CD14-positive monocyte (primary cell): ENCODE measurements around the gene ZNF277. TPM values are rescaled to one million over a fixed set of nuclear protein-coding genes. Genes with fewer than 3 reads are reported as not detected.

Source experiments
- DNase-seq, 3 donors: peaks; one replicate each; pipeline ENCODE4 v3.0.0-alpha.2; 2011 to 2022
- H2AFZ ChIP-seq: 2 replicates; pipeline ENCODE4 v1.6.0; 2012; ENCODE audit warnings: mild to moderate bottlenecking, low read depth, low read length, inconsistent platforms; ENCODE audit not compliant: insufficient read depth, poor library complexity, severe bottlenecking
- H3K27ac ChIP-seq, 2 donors: 1 replicate in 1 of 2; 2 replicates in 1 of 2; pipeline ENCODE4 v1.5.1; 2012 to 2013; ENCODE audit warnings: low read length in 2 of 2, control low read depth in 1 of 2, inconsistent platforms in 1 of 2, low read depth in 1 of 2, mild to moderate bottlenecking in 1 of 2
- H3K27me3 ChIP-seq, 2 donors: one replicate each; pipeline versions ENCODE4 v1.6.0 to v1.6.1; 2011 to 2013; ENCODE audit warnings: low read length in 2 of 2; ENCODE audit not compliant: control insufficient read depth in 2 of 2, insufficient read depth in 2 of 2
- H3K36me3 ChIP-seq, 2 donors: replicated peaks in 1 of 2; 1 replicate in 1 of 2; 2 replicates in 1 of 2; pipeline versions ENCODE4 v1.5.1 to v1.6.1; 2012 to 2013; ENCODE audit warnings: low read length in 2 of 2, control low read depth in 1 of 2, inconsistent platforms in 1 of 2, mild to moderate bottlenecking in 1 of 2; ENCODE audit not compliant: insufficient read depth in 2 of 2, control insufficient read depth in 1 of 2
- H3K4me1 ChIP-seq, 2 donors: 1 replicate in 1 of 2; 2 replicates in 1 of 2; pipeline versions ENCODE4 v1.5.1 to v1.6.1; 2012 to 2013; ENCODE audit warnings: low read length in 2 of 2, control low read depth in 1 of 2, inconsistent platforms in 1 of 2, mild to moderate bottlenecking in 1 of 2, moderate library complexity in 1 of 2; ENCODE audit not compliant: insufficient read depth in 2 of 2, control insufficient read depth in 1 of 2
- H3K4me2 ChIP-seq: replicated peaks from 2 replicates; pipeline ENCODE3; 2012; ENCODE audit warnings: low read length, moderate library complexity, mild to moderate bottlenecking; ENCODE audit not compliant: poor library complexity, severe bottlenecking; ENCODE audit errors: extremely low read depth
- H3K4me3 ChIP-seq, 3 experiments: fragments of 200-600 bp in 1 of 3; sonication (generic) in 1 of 3; replicated peaks in 1 of 3; 1 replicate in 2 of 3; 2 replicates in 1 of 3; pipeline ENCODE4 v1.5.1; 2011 to 2013; ENCODE audit warnings: low read length in 3 of 3, mild to moderate bottlenecking in 3 of 3, control low read depth in 2 of 3, low read depth in 2 of 3, inconsistent platforms in 1 of 3, moderate library complexity in 1 of 3
- H3K79me2 ChIP-seq: 2 replicates; pipeline ENCODE4 v1.6.0; 2012; ENCODE audit warnings: mild to moderate bottlenecking, control low read depth, inconsistent platforms, low read length, moderate library complexity; ENCODE audit not compliant: insufficient read depth
- H3K9ac ChIP-seq: 2 replicates; pipeline ENCODE4 v1.6.0; 2017; ENCODE audit warnings: low read length, mild to moderate bottlenecking; ENCODE audit not compliant: insufficient read depth, poor library complexity, severe bottlenecking
- H3K9me3 ChIP-seq, 2 donors: replicated peaks in 1 of 2; 1 replicate in 1 of 2; 2 replicates in 1 of 2; pipeline versions ENCODE4 v1.5.1 to v1.6.1; 2012 to 2013; ENCODE audit warnings: low read length in 2 of 2, control low read depth in 1 of 2; ENCODE audit not compliant: control insufficient read depth in 1 of 2, insufficient read depth in 1 of 2
- H4K20me1 ChIP-seq: 2 replicates; pipeline ENCODE4 v1.6.0; 2012; ENCODE audit warnings: mild to moderate bottlenecking, low read length, control low read depth, moderate library complexity; ENCODE audit not compliant: insufficient read depth
- H3K27ac Mint-ChIP-seq, 7 donors: one replicate each; pipeline ENCODE4 v1.8.0; 2020; ENCODE audit warnings: mild to moderate bottlenecking in 7 of 7, mixed read lengths in 7 of 7, moderate library complexity in 6 of 7, inconsistent platforms in 2 of 7
- H3K27me3 Mint-ChIP-seq, 3 donors: one replicate each; pipeline ENCODE4 v1.8.0; 2021 to 2022; ENCODE audit warnings: low read depth in 3 of 3, mild to moderate bottlenecking in 3 of 3, mixed read lengths in 3 of 3, moderate library complexity in 3 of 3, inconsistent platforms in 1 of 3
- H3K36me3 Mint-ChIP-seq, 2 donors: one replicate each; pipeline ENCODE4 v1.8.0; 2020; ENCODE audit warnings: mixed read lengths in 2 of 2, inconsistent platforms in 1 of 2, mild to moderate bottlenecking in 1 of 2
- H3K4me1 Mint-ChIP-seq: one replicate; pipeline ENCODE4 v1.8.0; 2020; ENCODE audit warnings: mild to moderate bottlenecking, mixed read lengths
- H3K4me3 Mint-ChIP-seq, 2 donors: one replicate each; pipeline ENCODE4 v1.8.0; 2020; ENCODE audit warnings: mild to moderate bottlenecking in 2 of 2, mixed read lengths in 2 of 2, moderate library complexity in 1 of 2
- H3K9me3 Mint-ChIP-seq, 7 donors: one replicate each; pipeline ENCODE4 v1.8.0; 2020 to 2022; ENCODE audit warnings: mixed read lengths in 7 of 7, mild to moderate bottlenecking in 6 of 7, moderate library complexity in 6 of 7, inconsistent platforms in 2 of 7
- CTCF ChIP-seq: fragments of 200-600 bp; IDR thresholded peaks from one replicate; pipeline ENCODE4 v1.8.0; 2022; ENCODE audit warnings: antibody characterized with exemption, mild to moderate bottlenecking
- WGBS: methylation state at CpG from one replicate; pipeline ENCODE4 v1.1.5; 2013; ENCODE audit warnings: missing lambda C conversion rate; ENCODE audit not compliant: insufficient coverage; 5-methylcytosine and 5-hydroxymethylcytosine counted together
- intact Hi-C, 2 donors: fragments of 100-400 bp; cut with micrococcal nuclease; formaldehyde crosslinking; loops; one replicate each; pipeline versions ENCODE4 v1.15.0 to v1.15.1; 2023
- polyA plus RNA-seq, 3 donors: library from polyadenylated mRNA; depleted of rRNA in 1 of 3; unstranded in 2 of 3; stranded (reverse) in 1 of 3; fragments of 300-500 nt in 2 of 3; fragments of >200 nt in 1 of 3; fragmentation: Illumina TruSeq in 2 of 3; gene quantifications; 1 replicate in 2 of 3; 2 replicates in 1 of 3; pipeline ENCODE4 v1.2.3, GENCODE V29; 2012 to 2021

ZNF277 gene
- polyA plus RNA-seq, 3 donors: 17.5 to 20.7 (median 20.0) TPM

- no peak overlapping the region for H2AFZ ChIP-seq
- no peaks in the 10 kb centered on the region for H3K27me3 ChIP-seq
- no peak overlapping the region for H3K4me2 ChIP-seq
- H3K4me3 Mint-ChIP-seq: no peak overlapping the region
- H3K36me3 ChIP-seq: peaks cover 36 to 74% of the 10 kb centered on the region in 2 donors
- no peaks in the 10 kb centered on the region for H3K4me1 ChIP-seq
- intact Hi-C loops: no loop called here
- H3K27ac Mint-ChIP-seq: no peak overlapping the region
- WGBS: 100% methylated on average over 2 of the region's 2 CpGs
- peaks cover 69 to 74% of the 10 kb centered on the region in 2 donors for H3K36me3 Mint-ChIP-seq
- no peak for DNase-seq
- H3K9me3 ChIP-seq: no peaks in the 10 kb centered on the region
- no peaks in the 10 kb centered on the region for H3K4me1 Mint-ChIP-seq
- TF ChIP-seq CTCF: no peak
- no peak overlapping the region for H3K27ac ChIP-seq
- H4K20me1 ChIP-seq: no peaks in the 10 kb centered on the region
- no peaks in the 10 kb centered on the region for H3K79me2 ChIP-seq
- no peak overlapping the region for H3K9ac ChIP-seq
- no peaks in the 10 kb centered on the region for H3K27me3 Mint-ChIP-seq
- peaks cover 0 to 6% (median 0%) of the 10 kb centered on the region in 7 donors for H3K9me3 Mint-ChIP-seq
- H3K4me3 ChIP-seq: no peak overlapping the region
These were observed 135.0 kb downstream of the ZNF277 start for GRCh38 chr7:112341464-112341863.

- Mint-ChIP-seq H3K9me3 (peaks cover 0 to 6% (median 0%) of the 10 kb centered on the region in 7 donors), H3K36me3 (peaks cover 31 to 39% of the 10 kb centered on the region in 2 donors), H3K4me3 (no peak overlapping the region), H3K4me1 (peaks cover 2% of the 10 kb centered on the region), H3K27ac (peak overlapping the region in 1 of 7 donors; percentile 29), H3K27me3 (peaks cover 0 to 2% (median 0%) of the 10 kb centered on the region in 3 donors)
- Histone ChIP-seq H3K4me3 (no peak overlapping the region), H3K4me1 (no peaks in the 10 kb centered on the region), H3K27me3 (no peaks in the 10 kb centered on the region), H3K9ac (no peak overlapping the region), H4K20me1 (no peaks in the 10 kb centered on the region), H3K27ac (no peak overlapping the region), H3K4me2 (no peak overlapping the region), H3K36me3 (peaks cover 19 to 26% of the 10 kb centered on the region in 2 donors), H3K9me3 (no peaks in the 10 kb centered on the region), H2AFZ (no peak overlapping the region), H3K79me2 (no peaks in the 10 kb centered on the region)
- intact Hi-C loops: no loop called here
- no peak for TF ChIP-seq CTCF
- 100% methylated on average over 1 of the region's 4 CpGs for WGBS
- no peak for DNase-seq
These were observed 140.0 kb downstream of the ZNF277 start for GRCh38 chr7:112346381-112347060.
